DOHH2 (cell line): Measurements from ENCODE around the gene OBSCN.

Experiments used
- H3F3A ChIP-seq: fragments of 200-600 bp; sonication (generic), shearing (Covaris generic); 2 replicates; pipeline ENCODE4 v1.6.0; 2016; ENCODE audit warnings: antibody characterized with exemption, mild to moderate bottlenecking; ENCODE audit not compliant: control insufficient read depth, insufficient read depth
- H3K27ac ChIP-seq: fragments of 200-600 bp; sonication (generic); 2 replicates; pipeline ENCODE4 v1.5.1; 2014; ENCODE audit warnings: low read depth, mild to moderate bottlenecking, low read length, moderate library complexity
- H3K27me3 ChIP-seq: fragments of 200-600 bp; sonication (generic); 2 replicates; pipeline ENCODE4 v1.6.1; 2014; ENCODE audit warnings: mild to moderate bottlenecking, low read length, mixed read lengths; ENCODE audit not compliant: control insufficient read depth
- H3K36me3 ChIP-seq: fragments of 200-600 bp; sonication (generic); 2 replicates; pipeline ENCODE4 v1.6.1; 2014; ENCODE audit warnings: mild to moderate bottlenecking, low read length, moderate library complexity, mixed read lengths; ENCODE audit not compliant: control insufficient read depth
- H3K4me1 ChIP-seq: fragments of 200-600 bp; sonication (generic); 2 replicates; pipeline ENCODE4 v1.6.1; 2014; ENCODE audit warnings: mild to moderate bottlenecking, low read length, mixed read lengths; ENCODE audit not compliant: control insufficient read depth
- H3K4me2 ChIP-seq: fragments of 200-600 bp; sonication (generic); 2 replicates; pipeline ENCODE4 v1.6.0; 2014; ENCODE audit warnings: mild to moderate bottlenecking, low read length, moderate library complexity
- H3K4me3 ChIP-seq: fragments of 200-600 bp; sonication (generic); 2 replicates; pipeline ENCODE4 v1.5.1; 2014; ENCODE audit warnings: mild to moderate bottlenecking, low read length, mixed read lengths
- H3K79me2 ChIP-seq: fragments of 200-600 bp; sonication (generic); 2 replicates; pipeline ENCODE4 v1.6.1; 2014; ENCODE audit warnings: mild to moderate bottlenecking, low read length, mixed read lengths; ENCODE audit not compliant: control insufficient read depth
- H3K9me2 ChIP-seq: fragments of 200-600 bp; sonication (generic); replicated peaks from 2 replicates; pipeline ENCODE4 v1.6.1; 2014; ENCODE audit warnings: mild to moderate bottlenecking, low read length, mixed read lengths; ENCODE audit not compliant: control insufficient read depth
- H3K9me3 ChIP-seq: fragments of 200-600 bp; sonication (generic); 2 replicates; pipeline ENCODE4 v1.6.1; 2014; ENCODE audit warnings: antibody characterized with exemption, low read length, mixed read lengths; ENCODE audit not compliant: control insufficient read depth, insufficient read depth
- H4K20me1 ChIP-seq: fragments of 200-600 bp; sonication (generic); 2 replicates; pipeline ENCODE4 v1.6.0; 2014; ENCODE audit warnings: low read depth, mild to moderate bottlenecking, antibody characterized with exemption, low read length, moderate library complexity; ENCODE audit not compliant: control insufficient read depth, insufficient read depth
- CTCF ChIP-seq: fragments of 200-600 bp; sonication (generic); IDR thresholded peaks from one replicate; pipeline ENCODE4 v1.5.1; 2014; ENCODE audit warnings: antibody characterized with exemption, mild to moderate bottlenecking, low read depth, low read length; ENCODE audit not compliant: poor library complexity, severe bottlenecking
- EZH2phosphoT487 ChIP-seq: fragments of 200-600 bp; sonication (generic); IDR thresholded peaks from 2 replicates; pipeline ENCODE4 v1.6.1; 2017; ENCODE audit warnings: borderline replicate concordance, mild to moderate bottlenecking, antibody characterized with exemption, low read length, moderate library complexity, mixed read lengths

OBSCN gene

DNA sequence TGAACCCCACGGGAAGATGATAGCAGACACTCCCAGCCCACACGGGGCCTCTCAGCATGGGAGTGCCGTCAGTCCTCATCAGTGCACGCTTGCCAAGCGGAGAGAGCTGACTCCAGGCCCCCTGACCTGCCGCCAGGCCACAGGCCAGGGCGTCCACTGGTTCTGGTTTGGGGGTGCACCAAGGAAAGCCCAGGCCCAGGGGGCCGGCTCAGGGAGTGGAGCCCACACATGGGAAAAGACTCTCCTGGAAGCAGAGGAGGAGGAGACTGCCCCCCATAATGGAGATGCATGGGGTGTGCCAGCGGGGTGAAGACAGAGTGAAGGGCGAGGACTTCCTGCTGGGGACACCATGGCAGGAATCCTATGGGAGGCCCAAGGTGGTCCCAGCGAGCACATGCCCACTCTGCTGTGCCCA is 192.4 kb downstream of the OBSCN start:
- TF ChIP-seq CTCF (no peak), EZH2phosphoT487 (no peak)
- Histone ChIP-seq H3K4me3 (no peak overlapping the region), H3K79me2 (peaks cover 55% of the 10 kb centered on the region), H3K27me3 (no peaks in the 10 kb centered on the region), H3K36me3 (peaks cover 83% of the 10 kb centered on the region), H3K4me1 (peaks cover 15% of the 10 kb centered on the region), H3F3A (no peaks in the 10 kb centered on the region), H4K20me1 (peaks cover 20% of the 10 kb centered on the region), H3K9me3 (no peaks in the 10 kb centered on the region), H3K27ac (no peak overlapping the region), H3K9me2 (no peaks in the 10 kb centered on the region), H3K4me2 (no peak overlapping the region)

- peaks cover 62% of the 10 kb centered on the region for H3K79me2 ChIP-seq
- H3K36me3 ChIP-seq = peaks cover 84% of the 10 kb centered on the region
- no peak overlapping the region for H3K4me3 ChIP-seq
- H3K9me3 ChIP-seq = no peaks in the 10 kb centered on the region
- H3K27ac ChIP-seq = no peak overlapping the region
- no peaks in the 10 kb centered on the region for H3F3A ChIP-seq
- no peak overlapping the region for H3K4me2 ChIP-seq
- H3K27me3 ChIP-seq = no peaks in the 10 kb centered on the region
- peaks cover 25% of the 10 kb centered on the region for H4K20me1 ChIP-seq
- H3K4me1 ChIP-seq = peaks cover 17% of the 10 kb centered on the region
- no peaks in the 10 kb centered on the region for H3K9me2 ChIP-seq
- TF ChIP-seq EZH2phosphoT487 = no peak
- TF ChIP-seq CTCF = no peak
Observed at GRCh38 chr1:228400692-228401454, 193.0 kb downstream of the OBSCN start.

DNA sequence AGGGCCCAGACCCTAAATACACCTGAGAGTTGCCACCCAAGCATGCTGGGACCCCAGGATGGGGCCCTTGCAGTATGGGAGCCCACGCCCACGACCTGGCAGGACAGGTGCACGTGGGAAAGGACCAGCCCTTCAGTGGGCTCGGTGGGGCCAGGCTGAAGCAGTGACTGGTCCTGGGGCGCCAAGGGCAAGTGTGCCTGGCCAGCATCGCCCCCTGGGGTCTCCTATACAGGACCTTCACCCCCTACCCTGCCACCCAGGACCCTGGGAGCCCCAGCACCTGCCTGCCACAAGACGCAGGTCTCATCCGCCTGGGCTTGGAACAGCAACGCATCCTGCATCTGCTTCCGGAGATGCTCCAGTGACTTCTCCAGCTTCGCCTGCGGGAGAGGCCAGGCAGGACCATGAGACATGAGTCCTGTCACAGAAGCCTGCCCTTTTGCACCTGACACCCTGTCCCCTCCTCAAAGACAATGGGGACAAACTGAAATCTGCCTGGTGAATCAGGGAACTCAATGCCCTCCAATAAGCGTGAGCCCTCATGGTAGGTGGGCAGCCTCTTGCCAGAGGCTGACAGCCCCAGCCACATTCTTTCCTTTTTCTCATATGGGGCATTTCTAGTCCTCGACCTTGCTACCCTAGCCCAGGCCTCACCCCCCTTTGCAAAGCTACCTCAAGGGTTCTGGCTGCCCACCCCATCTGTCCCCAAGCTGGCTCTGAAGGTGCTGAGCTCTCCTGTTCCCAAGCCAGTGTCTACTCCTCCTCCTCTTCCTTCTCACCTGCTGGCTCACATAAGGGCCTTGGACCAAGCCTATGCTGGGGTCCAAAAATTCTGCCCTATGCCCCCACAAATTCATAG is 194.2 kb downstream of the OBSCN start:
- TF ChIP-seq CTCF (no peak), EZH2phosphoT487 (no peak)
- H4K20me1 ChIP-seq = peaks cover 25% of the 10 kb centered on the region
- no peaks in the 10 kb centered on the region for H3F3A ChIP-seq
- H3K4me2 ChIP-seq = no peak overlapping the region
- H3K27me3 ChIP-seq = no peaks in the 10 kb centered on the region
- H3K36me3 ChIP-seq = peaks cover 78% of the 10 kb centered on the region
- H3K9me3 ChIP-seq = no peaks in the 10 kb centered on the region
- H3K79me2 ChIP-seq = peaks cover 69% of the 10 kb centered on the region
- H3K9me2 ChIP-seq = no peaks in the 10 kb centered on the region
- H3K27ac ChIP-seq = no peak overlapping the region
- H3K4me3 ChIP-seq = no peak overlapping the region
- H3K4me1 ChIP-seq = peaks cover 17% of the 10 kb centered on the region
